ENCODE measurements around the gene TENM4. TPM values are rescaled to one million over a fixed set of nuclear protein-coding genes. Genes with fewer than 3 reads are reported as not detected.

TENM4 gene
- total RNA-seq, 1 experiment from 2014 or later = 25.0 TPM

DNA sequence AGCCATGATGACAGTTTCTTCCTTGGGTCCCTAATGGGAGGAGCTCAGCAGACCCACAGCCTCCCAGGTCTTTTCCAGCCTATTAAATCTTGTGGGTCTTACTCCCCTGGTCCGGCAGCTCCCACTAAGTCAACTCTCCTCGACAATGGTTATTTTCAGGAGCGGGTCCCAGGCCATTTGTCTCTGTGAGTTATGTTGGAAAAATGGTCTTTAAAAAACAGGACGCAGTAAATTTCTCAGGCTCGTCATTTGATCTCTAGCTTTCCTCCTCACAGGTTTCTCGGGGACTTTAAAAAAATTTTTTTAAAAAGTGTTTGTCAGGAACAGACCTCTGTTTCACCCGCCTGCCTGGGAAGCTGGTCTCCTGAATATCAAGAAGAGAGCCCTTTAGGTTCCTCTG is 468.7 kb downstream of the TENM4 start:
- Mint-ChIP-seq H3K27ac (no peak overlapping the region), H3K4me3 (no peak overlapping the region), H3K36me3 (no peaks in the 10 kb centered on the region), H3K9me3 (no peaks in the 10 kb centered on the region), H3K4me1 (peaks cover 13% of the 10 kb centered on the region), H3K27me3 (ENCODE audit: low read depth) (peaks cover 4% of the 10 kb centered on the region)
- CTCF ChIA-PET = interaction anchor here (0.9 kb wide), 2 partner anchors 11 to 128 kb away, joined by 4 read pairs; no protein-coding TSS in a partner anchor
- TF ChIP-seq MYBL2 (CRISPR knock-in tag; IDR thresholded peaks at IDR 0.05) (no peak), ZNF232 (CRISPR knock-in tag; IDR thresholded peaks at IDR 0.05) (no peak), MXD4 (CRISPR knock-in tag; IDR thresholded peaks at IDR 0.05; ENCODE audit: borderline replicate concordance) (no peak), GABPB1 (CRISPR knock-in tag; IDR thresholded peaks at IDR 0.05) (no peak), JAZF1 (CRISPR knock-in tag; IDR thresholded peaks at IDR 0.05) (no peak), ZNF263 (CRISPR knock-in tag; IDR thresholded peaks at IDR 0.05; ENCODE audit: low read depth) (no peak), CBFB (CRISPR knock-in tag; IDR thresholded peaks at IDR 0.05; ENCODE audit: low read depth) (no peak)
- TF ChIP-seq, protein P1, sequence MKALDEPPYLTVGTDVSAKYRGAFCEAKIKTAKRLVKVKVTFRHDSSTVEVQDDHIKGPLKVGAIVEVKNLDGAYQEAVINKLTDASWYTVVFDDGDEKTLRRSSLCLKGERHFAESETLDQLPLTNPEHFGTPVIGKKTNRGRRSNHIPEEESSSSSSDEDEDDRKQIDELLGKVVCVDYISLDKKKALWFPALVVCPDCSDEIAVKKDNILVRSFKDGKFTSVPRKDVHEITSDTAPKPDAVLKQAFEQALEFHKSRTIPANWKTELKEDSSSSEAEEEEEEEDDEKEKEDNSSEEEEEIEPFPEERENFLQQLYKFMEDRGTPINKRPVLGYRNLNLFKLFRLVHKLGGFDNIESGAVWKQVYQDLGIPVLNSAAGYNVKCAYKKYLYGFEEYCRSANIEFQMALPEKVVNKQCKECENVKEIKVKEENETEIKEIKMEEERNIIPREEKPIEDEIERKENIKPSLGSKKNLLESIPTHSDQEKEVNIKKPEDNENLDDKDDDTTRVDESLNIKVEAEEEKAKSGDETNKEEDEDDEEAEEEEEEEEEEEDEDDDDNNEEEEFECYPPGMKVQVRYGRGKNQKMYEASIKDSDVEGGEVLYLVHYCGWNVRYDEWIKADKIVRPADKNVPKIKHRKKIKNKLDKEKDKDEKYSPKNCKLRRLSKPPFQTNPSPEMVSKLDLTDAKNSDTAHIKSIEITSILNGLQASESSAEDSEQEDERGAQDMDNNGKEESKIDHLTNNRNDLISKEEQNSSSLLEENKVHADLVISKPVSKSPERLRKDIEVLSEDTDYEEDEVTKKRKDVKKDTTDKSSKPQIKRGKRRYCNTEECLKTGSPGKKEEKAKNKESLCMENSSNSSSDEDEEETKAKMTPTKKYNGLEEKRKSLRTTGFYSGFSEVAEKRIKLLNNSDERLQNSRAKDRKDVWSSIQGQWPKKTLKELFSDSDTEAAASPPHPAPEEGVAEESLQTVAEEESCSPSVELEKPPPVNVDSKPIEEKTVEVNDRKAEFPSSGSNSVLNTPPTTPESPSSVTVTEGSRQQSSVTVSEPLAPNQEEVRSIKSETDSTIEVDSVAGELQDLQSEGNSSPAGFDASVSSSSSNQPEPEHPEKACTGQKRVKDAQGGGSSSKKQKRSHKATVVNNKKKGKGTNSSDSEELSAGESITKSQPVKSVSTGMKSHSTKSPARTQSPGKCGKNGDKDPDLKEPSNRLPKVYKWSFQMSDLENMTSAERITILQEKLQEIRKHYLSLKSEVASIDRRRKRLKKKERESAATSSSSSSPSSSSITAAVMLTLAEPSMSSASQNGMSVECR (CRISPR knock-in tag; IDR thresholded peaks at IDR 0.05; ENCODE audit: borderline replicate concordance) = no peak
- TF ChIP-seq, protein P2, sequence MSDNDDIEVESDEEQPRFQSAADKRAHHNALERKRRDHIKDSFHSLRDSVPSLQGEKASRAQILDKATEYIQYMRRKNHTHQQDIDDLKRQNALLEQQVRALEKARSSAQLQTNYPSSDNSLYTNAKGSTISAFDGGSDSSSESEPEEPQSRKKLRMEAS (CRISPR knock-in tag; IDR thresholded peaks at IDR 0.05) = no peak
- TF ChIP-seq, protein P3, sequence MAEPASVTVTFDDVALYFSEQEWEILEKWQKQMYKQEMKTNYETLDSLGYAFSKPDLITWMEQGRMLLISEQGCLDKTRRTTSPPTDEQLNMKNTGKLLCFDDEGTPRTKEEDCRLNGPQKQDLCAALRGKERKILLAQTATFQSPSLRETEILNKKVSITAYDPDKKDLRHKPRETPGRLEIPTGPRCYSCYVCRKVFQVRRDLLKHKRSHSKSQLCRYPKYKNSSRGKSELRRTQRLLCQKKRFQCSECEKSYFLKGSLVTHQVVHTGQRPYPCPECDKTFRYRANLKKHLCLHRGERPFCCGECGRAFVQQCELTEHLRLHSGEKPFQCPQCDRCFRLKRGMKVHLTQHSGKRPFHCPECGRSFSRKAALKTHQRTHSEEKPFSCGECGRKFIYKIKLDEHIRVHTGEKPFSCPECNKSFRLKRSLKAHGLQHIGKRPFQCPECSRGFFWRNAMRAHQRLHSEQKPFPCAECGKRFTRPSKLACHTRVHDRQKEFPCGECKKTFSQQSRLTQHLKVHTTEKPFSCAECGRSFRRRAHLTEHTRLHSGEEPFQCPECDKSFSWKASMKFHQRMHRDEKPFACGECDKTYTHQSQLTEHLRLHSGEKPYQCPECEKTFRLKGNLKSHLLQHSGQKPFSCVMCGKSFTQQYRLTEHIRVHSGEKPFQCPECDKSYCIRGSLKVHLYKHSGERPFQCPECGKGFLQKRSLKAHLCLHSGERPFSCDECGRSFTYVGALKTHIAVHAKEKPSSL (CRISPR knock-in tag; conservative IDR thresholded peaks at IDR 0.05) = no peak
- DNase-seq (ENCODE audit: low spot score) = no peak
- POLR2A ChIA-PET = no interaction called here
- no peak for ATAC-seq

DNA sequence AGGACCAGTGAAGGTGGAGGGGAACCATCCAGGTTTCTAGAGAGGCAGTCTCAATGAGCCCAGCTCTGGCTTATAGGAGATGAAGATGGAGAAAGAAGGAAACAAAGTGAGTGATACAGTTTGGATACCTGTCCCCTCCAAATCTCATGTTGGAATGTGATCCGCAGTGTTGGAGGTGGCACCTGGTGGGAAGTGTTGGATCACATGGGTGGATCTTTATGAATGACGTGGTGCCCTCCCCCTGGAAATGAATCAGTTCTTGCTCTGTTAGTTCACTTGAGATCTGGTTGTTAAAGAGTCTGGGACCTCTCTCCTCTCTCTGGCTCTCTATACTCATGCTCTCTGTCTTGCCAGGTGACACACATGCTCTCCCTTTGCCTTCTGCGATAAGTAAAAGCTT is 473.0 kb downstream of the TENM4 start:
- Mint-ChIP-seq H3K4me1 (peaks cover 17% of the 10 kb centered on the region), H3K27ac (no peak overlapping the region), H3K36me3 (no peaks in the 10 kb centered on the region), H3K9me3 (no peaks in the 10 kb centered on the region), H3K27me3 (ENCODE audit: low read depth) (peaks cover 5% of the 10 kb centered on the region), H3K4me3 (no peak overlapping the region)
- ChIA-PET POLR2A (no interaction called here), CTCF (interaction anchor here (1.1 to 1.4 kb wide), 2 partner anchors 84 to 169 kb away, joined by 3 read pairs; no protein-coding TSS in a partner anchor)
- DNase-seq (ENCODE audit: low spot score) (no peak), ATAC-seq (no peak)
- TF ChIP-seq, protein P4, sequence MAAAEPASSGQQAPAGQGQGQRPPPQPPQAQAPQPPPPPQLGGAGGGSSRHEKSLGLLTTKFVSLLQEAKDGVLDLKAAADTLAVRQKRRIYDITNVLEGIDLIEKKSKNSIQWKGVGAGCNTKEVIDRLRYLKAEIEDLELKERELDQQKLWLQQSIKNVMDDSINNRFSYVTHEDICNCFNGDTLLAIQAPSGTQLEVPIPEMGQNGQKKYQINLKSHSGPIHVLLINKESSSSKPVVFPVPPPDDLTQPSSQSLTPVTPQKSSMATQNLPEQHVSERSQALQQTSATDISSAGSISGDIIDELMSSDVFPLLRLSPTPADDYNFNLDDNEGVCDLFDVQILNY (CRISPR knock-in tag; IDR thresholded peaks at IDR 0.05) = no peak
- TF ChIP-seq FOXP1 (CRISPR knock-in tag; IDR thresholded peaks at IDR 0.05; ENCODE audit: borderline replicate concordance) (no peak), ZBTB21 (CRISPR knock-in tag; IDR thresholded peaks at IDR 0.05; ENCODE audit: borderline replicate concordance) (no peak)
- TF ChIP-seq, protein P2 (CRISPR knock-in tag; IDR thresholded peaks at IDR 0.05) = no peak

DNA sequence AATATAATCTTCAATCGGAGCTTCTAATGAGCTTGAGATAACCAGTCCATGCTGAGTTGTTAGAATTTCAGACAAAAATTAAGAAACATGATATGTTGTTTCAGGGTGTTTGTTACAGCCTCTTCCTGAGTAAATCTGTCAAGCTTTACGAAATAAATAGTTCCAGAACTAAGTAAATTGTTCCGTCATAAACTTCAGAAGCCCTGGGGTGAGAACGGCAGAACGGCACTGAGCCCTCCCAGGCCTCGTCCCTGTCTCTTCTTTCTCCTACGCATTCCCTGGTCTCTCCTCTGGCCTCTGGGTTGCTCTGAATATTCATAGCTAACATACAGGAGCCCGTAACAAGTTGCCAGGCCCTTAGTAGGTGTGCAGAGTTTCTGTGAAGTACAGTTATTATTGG is 475.4 kb downstream of the TENM4 start:
- ChIA-PET CTCF (interaction anchor here (0.6 to 1.2 kb wide), 4 partner anchors 135 to 320 kb away, joined by 3 to 4 read pairs (median 3); no protein-coding TSS in a partner anchor), POLR2A (no interaction called here)
- H3K4me1 Mint-ChIP-seq = peaks cover 35% of the 10 kb centered on the region
- no peak for DNase-seq (ENCODE audit: low spot score)
- no peak for ATAC-seq
- no peaks in the 10 kb centered on the region for H3K36me3 Mint-ChIP-seq
- H3K9me3 Mint-ChIP-seq = no peaks in the 10 kb centered on the region
- peaks cover 17% of the 10 kb centered on the region for H3K27me3 Mint-ChIP-seq (ENCODE audit: low read depth)
- H3K4me3 Mint-ChIP-seq = no peak overlapping the region
- no peak overlapping the region for H3K27ac Mint-ChIP-seq
- TF ChIP-seq, protein P5, sequence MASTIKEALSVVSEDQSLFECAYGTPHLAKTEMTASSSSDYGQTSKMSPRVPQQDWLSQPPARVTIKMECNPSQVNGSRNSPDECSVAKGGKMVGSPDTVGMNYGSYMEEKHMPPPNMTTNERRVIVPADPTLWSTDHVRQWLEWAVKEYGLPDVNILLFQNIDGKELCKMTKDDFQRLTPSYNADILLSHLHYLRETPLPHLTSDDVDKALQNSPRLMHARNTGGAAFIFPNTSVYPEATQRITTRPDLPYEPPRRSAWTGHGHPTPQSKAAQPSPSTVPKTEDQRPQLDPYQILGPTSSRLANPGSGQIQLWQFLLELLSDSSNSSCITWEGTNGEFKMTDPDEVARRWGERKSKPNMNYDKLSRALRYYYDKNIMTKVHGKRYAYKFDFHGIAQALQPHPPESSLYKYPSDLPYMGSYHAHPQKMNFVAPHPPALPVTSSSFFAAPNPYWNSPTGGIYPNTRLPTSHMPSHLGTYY (CRISPR knock-in tag; IDR thresholded peaks at IDR 0.05) = no peak
- TF ChIP-seq, protein P6, sequence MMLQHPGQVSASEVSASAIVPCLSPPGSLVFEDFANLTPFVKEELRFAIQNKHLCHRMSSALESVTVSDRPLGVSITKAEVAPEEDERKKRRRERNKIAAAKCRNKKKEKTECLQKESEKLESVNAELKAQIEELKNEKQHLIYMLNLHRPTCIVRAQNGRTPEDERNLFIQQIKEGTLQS (CRISPR knock-in tag; conservative IDR thresholded peaks at IDR 0.05) = no peak
- TF ChIP-seq JUN (CRISPR knock-in tag; IDR thresholded peaks at IDR 0.05) (no peak), PRRX2 (CRISPR knock-in tag; IDR thresholded peaks at IDR 0.05) (no peak)
- TF ChIP-seq, protein P7, sequence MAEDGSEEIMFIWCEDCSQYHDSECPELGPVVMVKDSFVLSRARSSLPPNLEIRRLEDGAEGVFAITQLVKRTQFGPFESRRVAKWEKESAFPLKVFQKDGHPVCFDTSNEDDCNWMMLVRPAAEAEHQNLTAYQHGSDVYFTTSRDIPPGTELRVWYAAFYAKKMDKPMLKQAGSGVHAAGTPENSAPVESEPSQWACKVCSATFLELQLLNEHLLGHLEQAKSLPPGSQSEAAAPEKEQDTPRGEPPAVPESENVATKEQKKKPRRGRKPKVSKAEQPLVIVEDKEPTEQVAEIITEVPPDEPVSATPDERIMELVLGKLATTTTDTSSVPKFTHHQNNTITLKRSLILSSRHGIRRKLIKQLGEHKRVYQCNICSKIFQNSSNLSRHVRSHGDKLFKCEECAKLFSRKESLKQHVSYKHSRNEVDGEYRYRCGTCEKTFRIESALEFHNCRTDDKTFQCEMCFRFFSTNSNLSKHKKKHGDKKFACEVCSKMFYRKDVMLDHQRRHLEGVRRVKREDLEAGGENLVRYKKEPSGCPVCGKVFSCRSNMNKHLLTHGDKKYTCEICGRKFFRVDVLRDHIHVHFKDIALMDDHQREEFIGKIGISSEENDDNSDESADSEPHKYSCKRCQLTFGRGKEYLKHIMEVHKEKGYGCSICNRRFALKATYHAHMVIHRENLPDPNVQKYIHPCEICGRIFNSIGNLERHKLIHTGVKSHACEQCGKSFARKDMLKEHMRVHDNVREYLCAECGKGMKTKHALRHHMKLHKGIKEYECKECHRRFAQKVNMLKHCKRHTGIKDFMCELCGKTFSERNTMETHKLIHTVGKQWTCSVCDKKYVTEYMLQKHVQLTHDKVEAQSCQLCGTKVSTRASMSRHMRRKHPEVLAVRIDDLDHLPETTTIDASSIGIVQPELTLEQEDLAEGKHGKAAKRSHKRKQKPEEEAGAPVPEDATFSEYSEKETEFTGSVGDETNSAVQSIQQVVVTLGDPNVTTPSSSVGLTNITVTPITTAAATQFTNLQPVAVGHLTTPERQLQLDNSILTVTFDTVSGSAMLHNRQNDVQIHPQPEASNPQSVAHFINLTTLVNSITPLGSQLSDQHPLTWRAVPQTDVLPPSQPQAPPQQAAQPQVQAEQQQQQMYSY (CRISPR knock-in tag; IDR thresholded peaks at IDR 0.05) = no peak

Measured in WTC11 (cell line).